A549 (cell line): ENCODE data around the gene FNBP1L. TPM values are rescaled to one million over a fixed set of nuclear protein-coding genes. Genes with fewer than 3 reads are reported as not detected.

Experiments used
- ATAC-seq, 2 experiments: fragments of 200-7000 bp in 1 of 2; fragments of >200 bp in 1 of 2; cut with Nextera tagmentation in 1 of 2; cut with Tn5 transposase in 1 of 2; 3 replicates each; pipeline versions ENCODE4 v1.8.0 to v1.9.1; 2018 to 2020; ENCODE audit warnings: mild to moderate bottlenecking in 1 of 2, moderate library complexity in 1 of 2
- CTCF ChIA-PET: fragments of 300-600 bp; sonication (Branson Sonifier 250); formaldehyde crosslinking; extraction: SDS; loops from one replicate; lab custom pipeline; 2021; ENCODE audit warnings: antibody characterized with exemption, inconsistent platforms; lab: Yijun Ruan, JAX
- POLR2A ChIA-PET: fragments of 350-600 bp; formaldehyde crosslinking; extraction: SDS; loops from one replicate; lab custom pipeline; 2021; ENCODE audit warnings: antibody characterized with exemption, inconsistent platforms; lab: Yijun Ruan, JAX
- DNase-seq, 2 experiments: peaks; one replicate each; pipeline versions ENCODE4 v3.0.0 to v3.0.0-alpha.2; 2011 to 2016; ENCODE audit warnings: low read depth in 1 of 2, low spot score in 1 of 2
- FAIRE-seq: peaks from 2 replicates; lab custom pipeline; 2011; peaks lifted over from hg19 to GRCh38; lab: Jason Lieb, UNC
- H3K27ac ChIP-seq, 2 experiments: fragments of >200 bp; sonication (Bioruptor Twin); formaldehyde crosslinking; 3 replicates each; pipeline ENCODE4 v1.5.1; 2016 to 2017
- H3K4me1 ChIP-seq: fragments of >200 bp; sonication (Bioruptor Twin); formaldehyde crosslinking; 3 replicates; pipeline ENCODE4 v1.6.1; 2016
- H3K4me2 ChIP-seq: fragments of >200 bp; sonication (Bioruptor Twin); formaldehyde crosslinking; 3 replicates; pipeline ENCODE4 v1.6.1; 2016
- H3K4me3 ChIP-seq: fragments of >200 bp; sonication (Bioruptor Twin); formaldehyde crosslinking; 3 replicates; pipeline ENCODE4 v1.5.1; 2016
- H3K9me3 ChIP-seq: fragments of >200 bp; sonication (Bioruptor Twin); formaldehyde crosslinking; 3 replicates; pipeline ENCODE4 v1.6.1; 2016
- CEBPB ChIP-seq, 2 experiments: fragments of >200 bp in 1 of 2; sonication (Bioruptor Twin) in 1 of 2; formaldehyde crosslinking in 1 of 2; IDR thresholded peaks; 2 replicates each; pipeline ENCODE4 v1.6.1; 2012 to 2016
- E2F6 ChIP-seq: IDR thresholded peaks from 2 replicates; pipeline ENCODE4 v1.6.1; 2012; ENCODE audit warnings: low read depth, borderline replicate concordance
- EHF ChIP-seq: fragments of 250-450 bp; sonication (Bioruptor Pico); IDR thresholded peaks from 2 replicates; pipeline ENCODE4 v1.5.0; 2020; ENCODE audit warnings: mild to moderate bottlenecking
- EHMT2 ChIP-seq: fragments of 200-600 bp; sonication (generic); IDR thresholded peaks from 2 replicates; pipeline ENCODE4 v1.6.1; 2016; ENCODE audit warnings: antibody characterized with exemption, low read depth, mild to moderate bottlenecking, moderate library complexity
- FOSL2 ChIP-seq, 2 experiments: fragments of 450-650 bp in 1 of 2; fragments of >200 bp in 1 of 2; sonication (Bioruptor Twin) in 1 of 2; formaldehyde crosslinking; IDR thresholded peaks; 2 replicates each; pipeline versions ENCODE4 v1.5.0 to v1.6.1; 2016 to 2020; ENCODE audit warnings: mild to moderate bottlenecking in 1 of 2, moderate library complexity in 1 of 2
- GATA3 ChIP-seq: IDR thresholded peaks from 2 replicates; pipeline ENCODE4 v1.6.1; 2012; ENCODE audit warnings: borderline replicate concordance
- HEYL ChIP-seq: fragments of 250-450 bp; sonication (Bioruptor Pico); IDR thresholded peaks from 2 replicates; pipeline ENCODE4 v1.8.0; 2021; ENCODE audit warnings: mild to moderate bottlenecking, moderate library complexity
- MAFK ChIP-seq: fragments of 450-650 bp; IDR thresholded peaks from 2 replicates; pipeline ENCODE4 v1.6.1; 2014; ENCODE audit not compliant: partially characterized antibody
- RAD21 ChIP-seq, 2 experiments: fragments of >200 bp in 1 of 2; sonication (Bioruptor Twin) in 1 of 2; formaldehyde crosslinking in 1 of 2; IDR thresholded peaks in 1 of 2; conservative IDR thresholded peaks in 1 of 2; 2 replicates in 1 of 2; 3 replicates in 1 of 2; pipeline ENCODE4 v1.6.1; 2012 to 2018; ENCODE audit warnings: inconsistent platforms in 1 of 2
- RARB ChIP-seq: fragments of 250-450 bp; sonication (Bioruptor Pico); IDR thresholded peaks from 2 replicates; pipeline ENCODE4 v1.8.0; 2021; ENCODE audit warnings: mild to moderate bottlenecking, moderate library complexity
- RCOR1 ChIP-seq: fragments of 150-350 bp; IDR thresholded peaks from 2 replicates; pipeline ENCODE4 v1.6.1; 2014; ENCODE audit warnings: antibody characterized with exemption, low read length, low read depth
- RFX5 ChIP-seq: fragments of 450-650 bp; IDR thresholded peaks from 2 replicates; pipeline ENCODE4 v1.7.1; 2014; ENCODE audit warnings: antibody characterized with exemption, mild to moderate bottlenecking, moderate library complexity
- SREBF2 ChIP-seq: fragments of 450-650 bp; IDR thresholded peaks from 2 replicates; pipeline ENCODE4 v1.6.1; 2014; ENCODE audit warnings: mild to moderate bottlenecking, moderate library complexity
- ZC3H11A ChIP-seq: fragments of 450-650 bp; IDR thresholded peaks from 2 replicates; pipeline ENCODE4 v1.6.1; 2014; ENCODE audit warnings: antibody characterized with exemption, mild to moderate bottlenecking
- ZSCAN20 ChIP-seq: fragments of 250-450 bp; sonication (Bioruptor Pico); IDR thresholded peaks from 2 replicates; pipeline ENCODE4 v1.8.0; 2022; ENCODE audit warnings: mild to moderate bottlenecking, moderate library complexity
- WGBS: methylation state at CpG from one replicate; pipeline ENCODE4 v1.1.6; 2017; ENCODE audit errors: missing lambda C conversion rate; 5-methylcytosine and 5-hydroxymethylcytosine counted together
- polyA plus RNA-seq, 4 experiments: library from polyadenylated mRNA; depleted of rRNA in 3 of 4; stranded (reverse); fragments of >200 nt; fragmentation: RNase III in 1 of 4; extraction: RNeasy Plus Mini Kit Qiagen cat#74134 plus additional on column Dnase treatment in 1 of 4; gene quantifications; 2 replicates in 3 of 4; 3 replicates in 1 of 4; pipeline ENCODE4 v1.2.3, GENCODE V29; 2011 to 2017
- TF ChIP-seq, protein P1 (sequence below): fragments of >200 bp; sonication (Bioruptor Twin); formaldehyde crosslinking; IDR thresholded peaks from 3 replicates; pipeline ENCODE4 v1.6.1; 2016

Gene FNBP1L
- polyA plus RNA-seq, 2 of the 4 experiments (the other 2 are of a cell fraction), result 19.8 to 42.3 TPM

DNA sequence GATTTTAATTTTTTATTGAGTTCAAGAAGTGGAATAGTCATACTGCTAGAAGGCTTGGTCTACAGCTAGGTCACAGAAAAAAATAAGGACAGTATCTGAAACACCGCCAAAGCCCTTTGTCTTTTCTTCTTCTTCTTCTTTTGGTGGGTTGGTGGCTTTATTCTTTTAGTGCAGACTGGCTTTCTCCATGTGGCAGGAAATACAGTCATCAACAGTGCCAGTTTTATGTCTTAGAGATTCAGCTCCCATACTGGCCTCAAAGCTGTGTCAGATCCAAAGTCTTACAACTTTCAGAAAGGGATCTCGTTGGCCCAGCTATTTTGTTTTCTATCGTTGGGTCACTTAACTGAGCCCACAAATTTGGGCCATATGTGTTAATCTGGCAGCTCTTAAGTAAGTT lies 58.2 kb downstream of the FNBP1L start (continued):
- TF ChIP-seq, protein P1, sequence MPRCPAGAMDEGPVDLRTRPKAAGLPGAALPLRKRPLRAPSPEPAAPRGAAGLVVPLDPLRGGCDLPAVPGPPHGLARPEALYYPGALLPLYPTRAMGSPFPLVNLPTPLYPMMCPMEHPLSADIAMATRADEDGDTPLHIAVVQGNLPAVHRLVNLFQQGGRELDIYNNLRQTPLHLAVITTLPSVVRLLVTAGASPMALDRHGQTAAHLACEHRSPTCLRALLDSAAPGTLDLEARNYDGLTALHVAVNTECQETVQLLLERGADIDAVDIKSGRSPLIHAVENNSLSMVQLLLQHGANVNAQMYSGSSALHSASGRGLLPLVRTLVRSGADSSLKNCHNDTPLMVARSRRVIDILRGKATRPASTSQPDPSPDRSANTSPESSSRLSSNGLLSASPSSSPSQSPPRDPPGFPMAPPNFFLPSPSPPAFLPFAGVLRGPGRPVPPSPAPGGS, result no peak
- TF ChIP-seq, all 56 proteins: peak for 0

DNA sequence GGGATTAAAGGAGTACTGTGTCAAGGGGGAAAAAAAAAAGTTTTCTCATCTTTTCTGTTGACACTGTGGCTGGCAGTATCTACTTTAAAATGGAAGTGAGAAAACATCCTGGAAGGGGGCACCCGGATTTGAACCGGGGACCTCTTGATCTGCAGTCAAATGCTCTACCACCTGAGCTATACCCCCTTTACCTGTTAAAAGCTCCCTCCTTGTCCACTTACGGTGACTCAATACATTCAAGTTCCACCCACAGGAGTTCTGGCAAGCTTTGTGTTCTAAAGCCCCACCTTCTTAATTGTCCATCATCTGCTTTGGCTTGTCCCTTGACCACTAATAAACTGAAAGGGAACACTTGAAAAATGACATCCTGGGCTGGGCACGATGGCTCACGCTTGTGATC lies 68.2 kb downstream of the FNBP1L start:
- POLR2A ChIA-PET, result no interaction called here
- ATAC-seq (no peak), FAIRE-seq (no peak), DNase-seq (peak in 1 of 2 experiments; percentile 25)
- WGBS, result 78% methylated on average over 5 of the region's 5 CpGs
- Histone ChIP-seq H3K4me2 (no peak overlapping the region), H3K27ac (no peak overlapping the region), H3K4me1 (peaks cover 18% of the 10 kb centered on the region), H3K9me3 (no peaks in the 10 kb centered on the region), H3K4me3 (no peak overlapping the region)
- CTCF ChIA-PET, result no interaction called here
- TF ChIP-seq GATA3, result no peak
- TF ChIP-seq SREBF2, result peak; percentile 15; the same call in 1 of the 2 replicates

- H3K4me3 ChIP-seq, result no peak overlapping the region
- ChIA-PET POLR2A (no interaction called here), CTCF (no interaction called here)
- no peaks in the 10 kb centered on the region for H3K9me3 ChIP-seq
- FAIRE-seq, result no peak
- TF ChIP-seq RARB (CRISPR knock-in tag) (no peak), CEBPB (IDR thresholded peaks at IDR 0.05) (0 out of 4 replicates have a peak, but pooled peaks of 1 of the 2 experiments have one; percentile 19), RFX5 (no peak), EHF (CRISPR knock-in tag) (no peak), HEYL (CRISPR knock-in tag) (no peak)
- H3K27ac ChIP-seq, result no peak overlapping the region
- no peak for DNase-seq
- no peak for ATAC-seq
- H3K4me2 ChIP-seq, result peak overlapping the region; percentile 42; the same call in 1 of the 3 replicates
- peaks cover 18% of the 10 kb centered on the region for H3K4me1 ChIP-seq
Measured at GRCh38 chr1:93518516-93518915, 70.6 kb downstream of the FNBP1L start.

GRCh38 chr1:93519199-93519829 lies 71.4 kb downstream of the FNBP1L start:
- POLR2A ChIA-PET, result no interaction called here

DNA sequence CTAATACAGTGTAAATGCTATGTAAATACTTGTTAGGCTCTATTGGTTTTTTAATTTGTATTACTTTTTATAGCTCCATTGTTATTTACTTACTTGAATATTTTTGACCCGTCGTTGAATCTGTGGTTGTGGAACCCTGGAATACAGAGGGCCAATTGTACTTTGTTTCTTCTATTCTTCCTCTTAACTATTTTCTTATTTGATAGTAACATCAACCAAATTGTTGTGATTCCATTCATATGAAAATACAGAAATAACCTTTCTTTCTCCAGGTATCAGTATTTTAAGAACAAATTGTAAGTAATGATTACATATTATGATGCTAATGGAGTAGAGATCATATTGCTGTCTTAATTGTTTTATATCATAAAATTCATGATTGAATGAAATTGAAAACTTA lies 73.7 kb downstream of the FNBP1L start:
- ATAC-seq, result no peak
- WGBS, result 87% methylated on average over 2 of the region's 2 CpGs
- H3K9me3 ChIP-seq, result no peaks in the 10 kb centered on the region
- DNase-seq, result no peak
- ChIA-PET CTCF (no interaction called here), POLR2A (no interaction called here)
- no peak overlapping the region for H3K4me3 ChIP-seq
- no peak for FAIRE-seq
- no peak for TF ChIP-seq ZC3H11A
- no peak for TF ChIP-seq RFX5
- no peak for TF ChIP-seq RCOR1
- TF ChIP-seq RAD21 (conservative IDR thresholded peaks at IDR 0.05 in 1 of 2, IDR thresholded peaks at IDR 0.05 in 1 of 2), result no peak
- TF ChIP-seq EHMT2, result no peak
- H3K4me1 ChIP-seq, result peaks cover 18% of the 10 kb centered on the region
- H3K4me2 ChIP-seq, result no peak overlapping the region
- no peak overlapping the region for H3K27ac ChIP-seq

More at GRCh38 chr1:93519199-93519829, 71.4 kb downstream of the FNBP1L start:
- H3K4me3 ChIP-seq, result no peak overlapping the region
- H3K27ac ChIP-seq, result peak overlapping the region in 1 of 2 experiments; percentile 42; a peak in 2 of 6 replicates
- FAIRE-seq (no peak), ATAC-seq (no peak), DNase-seq (peak in 1 of 2 experiments; percentile 12)
- CTCF ChIA-PET, result no interaction called here
- WGBS, result 77% methylated on average over 2 of the region's 3 CpGs
- no peaks in the 10 kb centered on the region for H3K9me3 ChIP-seq
- peaks cover 18% of the 10 kb centered on the region for H3K4me1 ChIP-seq
- peak; percentile 81 for TF ChIP-seq MAFK
- TF ChIP-seq RCOR1, result no peak
- no peak for TF ChIP-seq ZSCAN20 (CRISPR knock-in tag)
- no peak for TF ChIP-seq FOSL2 (IDR thresholded peaks at IDR 0.05)
- TF ChIP-seq FOSL2 (CRISPR knock-in tag; IDR thresholded peaks at IDR 0.05), result peak; percentile 42; the same call in 1 of the 2 replicates
- TF ChIP-seq E2F6, result no peak
- H3K4me2 ChIP-seq, result peak overlapping the region; percentile 42
